ENCODE results near the gene MAP3K7.

DNA sequence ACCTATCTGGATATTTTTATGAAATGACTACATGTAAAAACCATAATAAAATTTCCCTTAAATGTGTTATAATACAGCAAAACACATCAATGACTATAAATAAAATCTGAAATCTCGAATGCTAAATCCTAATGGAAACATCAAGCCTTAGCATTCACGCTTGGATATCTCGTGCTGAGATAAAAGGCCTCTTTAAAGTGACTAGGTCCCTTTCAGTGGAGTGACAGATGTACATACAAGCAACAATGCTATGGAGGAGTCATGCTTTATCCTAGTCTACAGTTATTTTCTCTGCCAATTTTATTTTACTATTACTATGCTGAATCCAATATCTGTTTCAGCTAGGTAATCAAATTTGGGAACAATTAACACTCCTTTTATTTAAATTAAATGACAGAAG lies 72.4 kb downstream of the MAP3K7 start:
- TF ChIP-seq POLR2A (IDR thresholded peaks at IDR 0.05; ENCODE audit: borderline replicate concordance, extremely low read depth, insufficient read depth, insufficient read length) (no peak), MAX (IDR thresholded peaks at IDR 0.05) (no peak), YY1 (IDR thresholded peaks at IDR 0.05; ENCODE audit: extremely low read depth, insufficient replicate concordance, low read depth, low read length) (no peak), CEBPB (IDR thresholded peaks at IDR 0.05; ENCODE audit: low read depth) (no peak), POLR2AphosphoS5 (IDR thresholded peaks at IDR 0.05; ENCODE audit: low read depth, low read length) (no peak)
- TF ChIP-seq, protein P1, sequence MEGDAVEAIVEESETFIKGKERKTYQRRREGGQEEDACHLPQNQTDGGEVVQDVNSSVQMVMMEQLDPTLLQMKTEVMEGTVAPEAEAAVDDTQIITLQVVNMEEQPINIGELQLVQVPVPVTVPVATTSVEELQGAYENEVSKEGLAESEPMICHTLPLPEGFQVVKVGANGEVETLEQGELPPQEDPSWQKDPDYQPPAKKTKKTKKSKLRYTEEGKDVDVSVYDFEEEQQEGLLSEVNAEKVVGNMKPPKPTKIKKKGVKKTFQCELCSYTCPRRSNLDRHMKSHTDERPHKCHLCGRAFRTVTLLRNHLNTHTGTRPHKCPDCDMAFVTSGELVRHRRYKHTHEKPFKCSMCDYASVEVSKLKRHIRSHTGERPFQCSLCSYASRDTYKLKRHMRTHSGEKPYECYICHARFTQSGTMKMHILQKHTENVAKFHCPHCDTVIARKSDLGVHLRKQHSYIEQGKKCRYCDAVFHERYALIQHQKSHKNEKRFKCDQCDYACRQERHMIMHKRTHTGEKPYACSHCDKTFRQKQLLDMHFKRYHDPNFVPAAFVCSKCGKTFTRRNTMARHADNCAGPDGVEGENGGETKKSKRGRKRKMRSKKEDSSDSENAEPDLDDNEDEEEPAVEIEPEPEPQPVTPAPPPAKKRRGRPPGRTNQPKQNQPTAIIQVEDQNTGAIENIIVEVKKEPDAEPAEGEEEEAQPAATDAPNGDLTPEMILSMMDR (IDR thresholded peaks at IDR 0.05 in 2 of 3, conservative IDR thresholded peaks at IDR 0.05 in 1 of 3; ENCODE audit: borderline replicate concordance in 1 of 3, insufficient read depth in 1 of 3, low read depth in 2 of 3, low read length in 2 of 3), result no peak

Measured in HCT116 (cell line).